GM12865 (cell line): Measurements from ENCODE around the gene XXYLT1.

Experiments
- DNase-seq: peaks from one replicate; pipeline ENCODE4 v3.0.0; 2010; ENCODE audit warnings: low read depth
- H3K4me3 ChIP-seq: 2 replicates; pipeline ENCODE4 v1.5.1; 2011; ENCODE audit warnings: mild to moderate bottlenecking, low read depth, low read length, control low read depth
- CTCF ChIP-seq: IDR thresholded peaks from 2 replicates; pipeline ENCODE4 v1.5.1; 2011; ENCODE audit warnings: low read length, control low read depth, low read depth, inconsistent platforms; ENCODE audit not compliant: insufficient read depth; ENCODE audit errors: missing control alignments

XXYLT1 gene

GRCh38 chr3:195186041-195186709, 84.8 kb downstream of the XXYLT1 start:
- H3K4me3 ChIP-seq = no peak overlapping the region
- DNase-seq = peak; percentile 26
- TF ChIP-seq CTCF = no peak

GRCh38 chr3:195185583-195185982, 85.4 kb downstream of the XXYLT1 start:
- no peak overlapping the region for H3K4me3 ChIP-seq
- DNase-seq = no peak
- TF ChIP-seq CTCF = no peak

DNA sequence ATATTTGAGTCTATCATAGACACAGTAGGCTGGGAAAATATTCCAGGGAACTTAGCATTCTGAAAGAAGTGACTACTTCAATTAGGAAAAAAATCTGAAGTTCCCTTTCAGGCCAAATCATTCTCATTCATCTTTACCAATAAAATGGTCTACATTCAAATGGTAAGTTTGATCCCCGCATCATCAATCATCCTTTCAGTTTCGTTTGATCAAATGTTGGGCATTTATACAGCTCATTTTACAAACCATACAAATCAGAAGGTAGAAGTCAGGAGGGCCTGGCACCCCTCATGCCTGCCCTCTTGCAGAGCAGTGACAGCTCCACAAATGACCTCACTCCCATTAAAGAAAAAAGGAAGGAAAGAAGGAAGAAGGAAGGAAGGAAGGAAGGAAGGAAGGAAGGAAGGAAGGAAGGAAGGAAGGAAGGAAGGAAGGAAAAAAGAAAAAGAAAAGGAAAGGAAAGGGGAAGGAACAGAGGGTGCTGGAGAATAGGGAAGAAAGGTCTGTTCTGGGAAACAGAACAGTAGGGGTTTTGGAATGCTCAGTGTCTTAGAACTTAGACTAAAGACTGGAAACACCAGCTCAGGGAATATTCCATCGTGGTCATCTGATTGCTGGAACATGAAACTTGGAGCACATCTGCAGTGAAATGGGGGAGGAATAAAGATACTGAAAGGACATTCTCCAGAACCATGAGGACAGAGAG, 86.1 kb downstream of the XXYLT1 start:
- TF ChIP-seq CTCF = no peak
- no peak overlapping the region for H3K4me3 ChIP-seq
- DNase-seq = no peak

DNA sequence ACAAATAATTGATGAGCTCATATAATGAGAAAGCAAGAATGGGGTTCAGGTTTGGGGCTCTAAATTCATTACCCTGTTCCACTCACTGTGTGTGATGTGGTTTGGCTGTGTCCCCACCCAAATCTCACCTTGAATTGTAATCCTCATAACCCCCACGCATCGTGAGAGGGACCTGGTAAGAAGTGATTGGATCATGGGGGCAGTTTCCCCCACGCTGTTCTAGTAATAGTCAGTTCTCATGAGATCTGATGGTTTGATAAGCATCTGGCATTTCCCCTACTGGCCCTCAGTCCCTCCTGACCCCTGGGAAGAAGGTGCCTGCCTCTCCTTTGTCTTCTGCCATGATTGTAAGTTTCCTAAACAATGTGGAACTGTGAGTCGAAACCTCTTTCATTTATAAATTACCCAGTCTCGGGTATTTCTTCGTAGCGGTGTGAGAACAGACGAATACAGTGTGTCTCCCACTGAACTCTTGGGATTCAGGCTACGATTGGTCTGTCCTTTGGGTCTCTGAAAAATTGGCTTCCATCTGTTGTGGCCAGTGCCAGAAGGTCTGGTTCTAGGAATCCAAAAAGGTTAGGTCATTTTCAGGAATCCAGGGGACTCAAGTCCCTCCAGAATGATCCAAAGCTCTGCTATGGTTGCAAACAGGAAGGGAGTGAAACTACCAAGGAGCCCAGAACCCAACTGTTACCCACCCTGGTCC, 87.7 kb downstream of the XXYLT1 start:
- no peak overlapping the region for H3K4me3 ChIP-seq
- no peak for TF ChIP-seq CTCF
- DNase-seq = no peak

DNA sequence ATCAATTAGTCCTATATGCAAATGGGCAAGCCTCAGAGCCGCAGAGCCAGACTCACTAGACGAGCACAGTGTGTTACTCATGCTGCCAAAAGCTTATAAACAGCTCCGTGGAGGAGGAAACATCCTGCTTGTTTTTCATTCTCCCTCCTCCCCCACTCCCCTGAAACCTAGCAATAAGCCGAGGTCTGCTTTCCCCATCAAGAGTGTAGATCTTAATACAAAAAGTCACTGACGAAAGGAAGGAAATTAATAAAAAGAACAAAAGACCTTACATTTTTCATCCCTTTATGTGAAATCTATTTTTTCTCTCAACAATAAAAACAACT, 88.5 kb downstream of the XXYLT1 start:
- DNase-seq = no peak
- TF ChIP-seq CTCF = no peak

GRCh38 chr3:195181741-195182469, 89.1 kb downstream of the XXYLT1 start:
- no peak overlapping the region for H3K4me3 ChIP-seq
- TF ChIP-seq CTCF = no peak
- DNase-seq = no peak

More for the DNA sequence above, 88.5 kb downstream of the XXYLT1 start:
- H3K4me3 ChIP-seq = no peak overlapping the region
